NCI-H2171 (cell line): Measurements from ENCODE around the gene KXD1.
"Not testable (repeated sequence)": the region's sequence is repeated elsewhere in the genome, so short reads cannot be mapped to it uniquely, and the experiment has no call there.

Source experiments
- DNase-seq: peaks from one replicate; lab custom pipeline; 2025; lab: John Stamatoyannopoulos, UW

The KXD1 gene, protein sequence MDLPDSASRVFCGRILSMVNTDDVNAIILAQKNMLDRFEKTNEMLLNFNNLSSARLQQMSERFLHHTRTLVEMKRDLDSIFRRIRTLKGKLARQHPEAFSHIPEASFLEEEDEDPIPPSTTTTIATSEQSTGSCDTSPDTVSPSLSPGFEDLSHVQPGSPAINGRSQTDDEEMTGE

DNA sequence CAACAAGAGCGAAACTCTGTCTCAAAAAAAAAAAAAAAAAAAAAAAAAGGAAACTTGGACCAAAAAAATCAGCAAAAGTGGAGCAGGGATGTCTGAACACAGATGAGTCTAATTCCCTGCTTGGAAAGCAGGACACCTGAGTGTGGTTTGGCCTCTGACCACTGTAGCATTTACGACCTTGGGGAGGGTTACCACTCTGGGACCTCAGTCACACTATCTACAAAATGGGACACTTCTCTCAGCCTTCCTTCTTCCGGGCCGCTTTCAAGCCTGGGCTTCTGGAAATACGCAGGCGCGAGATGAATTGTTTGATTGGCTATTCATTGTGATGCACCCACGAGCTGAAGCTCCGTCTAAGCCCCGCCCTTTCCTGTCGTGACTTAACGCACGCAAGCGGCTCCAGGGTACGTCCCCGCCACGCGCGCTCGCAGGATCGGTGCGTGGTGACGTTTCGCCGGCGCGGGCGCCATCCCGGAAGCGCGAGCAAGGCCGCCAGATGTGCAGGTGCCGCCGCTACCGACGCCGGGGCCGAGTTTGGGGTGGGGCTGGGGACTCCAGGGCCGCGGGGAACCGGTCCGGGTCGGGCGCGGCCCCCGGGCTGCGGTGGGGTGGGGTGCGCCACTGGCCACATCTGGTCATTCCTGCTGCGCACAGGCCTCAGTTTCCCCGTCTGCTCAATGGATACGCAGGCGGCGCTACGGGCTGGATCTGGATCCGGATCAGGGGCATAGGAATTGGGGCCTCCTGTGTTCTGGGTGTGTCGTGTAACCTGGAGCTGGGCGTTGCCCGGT lies at the start of gene KXD1:
Gene KXD1 (plus strand): TSS at position 460 of the 791 bp plus-strand sequence. CDS start 4,187 bp downstream, outside the sequence.
- peak; percentile 98 for DNase-seq

DNA sequence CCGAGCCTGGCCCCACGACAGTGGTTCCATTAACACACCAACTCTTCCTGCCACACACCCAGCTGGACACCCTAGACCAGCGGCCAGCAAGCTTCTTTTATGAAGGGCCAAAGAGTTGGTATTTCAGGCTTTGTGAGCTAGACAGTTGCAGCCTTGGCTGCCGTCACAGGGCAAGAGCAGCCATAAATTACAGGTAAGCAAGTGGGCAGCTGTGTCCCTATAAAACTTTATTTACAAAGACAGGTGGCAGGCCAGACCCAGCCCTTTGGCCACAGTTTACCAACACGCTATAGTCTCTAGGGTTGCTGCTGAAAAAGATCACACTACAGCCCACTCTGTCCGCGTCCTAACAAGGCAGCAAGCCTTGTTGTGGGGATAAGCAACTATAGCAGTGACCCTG lies 49.1 kb upstream of the KXD1 start:
- DNase-seq = no peak

DNA sequence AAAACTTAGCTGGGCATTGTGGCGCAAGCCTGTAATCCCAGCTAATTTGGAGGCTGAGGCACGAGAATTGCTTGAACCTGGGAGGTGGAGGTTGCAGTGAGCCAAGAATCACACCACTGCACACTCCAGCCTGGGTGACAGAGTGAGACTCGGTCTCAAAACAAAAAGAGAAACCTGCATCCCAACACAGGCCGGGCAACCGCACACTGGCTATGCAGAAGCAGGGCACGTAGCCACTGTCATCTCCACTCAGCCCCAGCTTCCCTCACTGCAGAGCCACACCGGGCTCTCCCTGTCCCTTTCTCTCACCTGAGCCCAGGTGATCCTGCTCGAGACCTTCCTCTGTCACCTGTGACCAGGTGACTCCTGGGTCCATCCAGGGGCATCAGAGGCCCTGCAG lies 47.5 kb upstream of the KXD1 start:
- no peak for DNase-seq

DNA sequence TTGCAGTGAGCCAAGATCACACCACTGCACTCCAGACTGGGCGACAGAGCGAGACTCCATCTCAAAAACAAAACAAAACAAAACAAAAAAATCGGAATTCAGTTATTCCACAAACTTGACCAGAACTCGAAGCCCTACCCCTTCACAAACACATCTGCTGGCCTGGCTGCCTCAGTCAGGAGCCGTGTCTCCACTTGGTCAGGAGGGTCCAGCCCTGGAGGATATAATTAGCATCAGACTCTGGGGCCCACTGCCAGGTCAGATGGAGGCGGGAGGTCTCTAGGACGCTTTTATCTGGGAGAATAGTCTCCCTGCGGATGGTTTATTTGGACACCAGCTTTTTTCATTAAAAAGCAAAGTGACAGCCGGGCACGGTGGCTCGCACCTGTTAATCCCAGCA lies 43.8 kb upstream of the KXD1 start:
- no peak for DNase-seq

DNA sequence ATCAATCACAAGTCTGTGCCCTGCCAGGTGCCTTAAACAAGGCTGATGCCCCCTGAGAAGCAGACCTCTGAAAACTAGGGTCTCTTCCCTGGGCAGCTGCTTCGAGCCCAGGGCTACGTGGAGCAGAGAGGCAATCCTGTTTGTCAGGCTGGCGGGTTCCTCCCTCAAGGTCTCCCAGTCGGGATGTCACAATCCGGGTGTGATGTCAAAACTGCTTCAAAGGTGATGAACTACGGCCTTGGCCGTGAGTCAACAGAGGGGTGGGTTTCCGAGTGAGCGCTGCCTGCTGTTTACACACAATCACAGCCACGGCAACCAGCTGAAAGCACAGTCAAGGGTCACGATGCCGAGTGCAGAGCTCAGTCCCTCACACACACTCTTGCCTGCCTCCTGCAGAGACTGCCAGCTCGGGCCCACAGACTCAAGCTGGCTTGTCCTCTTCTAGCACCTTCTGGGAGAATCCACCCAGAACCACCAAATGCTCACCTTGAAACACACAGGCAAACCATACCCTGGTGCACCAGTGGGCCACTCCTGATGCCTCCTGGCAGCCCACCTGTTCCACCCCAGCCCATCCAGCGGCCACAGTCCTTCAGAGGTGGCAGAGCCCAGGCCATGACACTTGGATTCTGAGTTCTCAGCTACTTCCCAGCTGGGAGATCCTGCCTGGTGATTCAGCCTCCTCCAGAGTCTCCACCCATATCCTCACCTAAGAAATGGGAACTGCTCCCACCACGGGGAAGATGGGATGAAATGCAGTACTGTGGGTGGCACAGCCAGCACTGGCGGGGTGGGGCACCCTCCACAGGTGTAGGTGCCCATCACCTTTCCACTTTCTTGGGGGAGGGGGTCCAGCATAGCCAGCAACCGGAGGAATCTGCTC lies 42.6 kb upstream of the KXD1 start:
- no peak for DNase-seq

DNA sequence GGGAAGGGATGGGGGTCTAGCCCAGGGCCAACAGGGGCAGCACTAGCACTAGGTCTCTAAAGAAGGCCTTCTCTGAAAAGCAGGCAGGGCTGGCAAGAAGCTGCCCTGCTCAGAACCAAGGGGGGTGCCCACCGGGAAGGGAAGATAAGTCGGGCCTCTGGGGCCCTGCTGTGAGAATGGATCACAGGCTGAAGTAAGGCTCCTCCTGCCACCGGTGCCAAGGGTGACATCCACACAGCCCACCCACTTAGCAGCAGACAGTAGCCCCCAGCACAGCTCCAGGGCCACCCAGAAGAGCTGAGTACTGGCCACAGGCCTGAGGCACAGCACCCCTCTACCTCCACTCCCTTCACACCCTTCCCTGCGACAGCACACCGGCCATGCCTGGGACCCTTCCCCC lies 41.7 kb upstream of the KXD1 start:
- DNase-seq = no peak

DNA sequence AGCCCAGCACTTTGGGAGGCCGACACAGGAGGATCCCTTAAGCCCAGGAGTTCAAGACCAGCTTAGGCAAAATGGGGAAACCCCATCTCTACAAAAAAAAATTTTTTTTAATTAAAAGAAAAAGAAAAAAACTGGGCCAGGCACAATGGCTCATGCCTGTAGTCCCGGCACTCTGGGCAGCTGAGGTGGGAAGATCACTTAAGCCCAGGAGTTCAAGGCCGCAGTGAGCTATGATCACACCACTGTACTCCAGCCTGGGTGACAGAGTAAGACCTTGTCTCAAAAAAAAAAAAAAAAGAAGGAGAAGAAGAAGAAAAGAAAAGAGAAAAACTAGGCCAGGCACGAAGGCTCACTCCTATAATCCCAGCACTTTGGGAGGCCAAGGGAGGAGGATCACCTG lies 40.1 kb upstream of the KXD1 start:
- no peak for DNase-seq

DNA sequence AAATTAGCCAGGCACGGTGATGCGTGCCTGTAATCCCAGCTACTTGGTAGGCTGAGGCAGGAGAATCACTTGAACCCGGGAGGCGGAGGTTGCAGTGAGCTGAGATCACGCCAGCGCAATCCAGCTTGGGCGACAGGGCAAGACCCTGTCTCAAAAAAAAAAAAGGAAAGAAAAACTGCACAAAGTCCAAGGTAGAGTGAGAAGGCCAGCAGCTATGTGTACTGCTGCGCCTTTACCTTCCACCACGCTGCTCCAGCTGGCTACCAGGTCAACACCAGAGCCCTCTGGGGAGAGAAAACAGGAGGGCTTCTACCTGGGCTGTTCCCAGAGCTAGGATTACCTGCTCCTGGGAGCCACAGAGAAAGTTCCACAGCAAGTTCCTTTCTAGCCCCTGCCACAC lies 39.0 kb upstream of the KXD1 start:
- DNase-seq = no peak

DNA sequence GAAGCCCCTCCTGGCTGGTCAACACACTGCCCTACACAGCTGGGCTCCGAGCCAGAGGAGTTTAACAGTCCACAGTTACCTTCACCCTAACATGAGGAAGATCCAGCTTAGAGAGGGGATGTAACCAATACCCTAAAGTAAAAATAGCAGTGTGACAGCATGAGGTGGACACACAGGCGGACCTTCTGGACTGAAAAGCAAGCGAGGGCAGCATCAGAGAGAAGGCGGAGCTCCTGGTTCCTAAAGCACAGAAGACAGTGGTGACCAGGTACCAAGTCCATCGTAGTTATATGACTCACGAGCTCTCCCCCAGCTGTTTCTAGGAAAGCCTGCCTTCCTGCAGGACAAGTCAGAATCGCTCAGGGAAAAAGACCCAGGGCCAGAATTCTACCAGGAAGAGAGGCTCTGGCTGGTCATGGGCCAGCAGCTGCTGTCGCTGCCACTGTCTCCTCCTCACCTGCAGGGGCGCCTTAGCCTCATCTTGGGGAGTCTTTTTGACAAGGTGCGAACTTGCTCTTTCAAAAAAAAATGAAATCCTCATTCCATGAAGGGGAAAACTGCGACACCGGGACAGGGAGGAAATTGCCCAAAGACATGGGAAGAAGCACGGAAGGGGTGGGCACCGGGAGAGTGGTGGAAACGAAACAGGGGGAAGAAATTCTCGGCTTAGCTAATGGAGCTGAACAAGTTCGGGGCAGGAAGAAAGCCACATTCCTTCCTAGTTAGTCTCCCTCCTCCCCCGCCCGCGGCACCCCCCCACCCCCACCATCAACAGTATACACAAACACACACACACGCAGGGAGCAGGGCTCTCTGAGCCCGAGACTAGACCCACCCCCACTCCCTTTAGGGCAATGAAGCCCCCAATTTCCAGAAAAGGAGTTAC lies 37.5 kb upstream of the KXD1 start:
- peak; percentile 52 for DNase-seq

DNA sequence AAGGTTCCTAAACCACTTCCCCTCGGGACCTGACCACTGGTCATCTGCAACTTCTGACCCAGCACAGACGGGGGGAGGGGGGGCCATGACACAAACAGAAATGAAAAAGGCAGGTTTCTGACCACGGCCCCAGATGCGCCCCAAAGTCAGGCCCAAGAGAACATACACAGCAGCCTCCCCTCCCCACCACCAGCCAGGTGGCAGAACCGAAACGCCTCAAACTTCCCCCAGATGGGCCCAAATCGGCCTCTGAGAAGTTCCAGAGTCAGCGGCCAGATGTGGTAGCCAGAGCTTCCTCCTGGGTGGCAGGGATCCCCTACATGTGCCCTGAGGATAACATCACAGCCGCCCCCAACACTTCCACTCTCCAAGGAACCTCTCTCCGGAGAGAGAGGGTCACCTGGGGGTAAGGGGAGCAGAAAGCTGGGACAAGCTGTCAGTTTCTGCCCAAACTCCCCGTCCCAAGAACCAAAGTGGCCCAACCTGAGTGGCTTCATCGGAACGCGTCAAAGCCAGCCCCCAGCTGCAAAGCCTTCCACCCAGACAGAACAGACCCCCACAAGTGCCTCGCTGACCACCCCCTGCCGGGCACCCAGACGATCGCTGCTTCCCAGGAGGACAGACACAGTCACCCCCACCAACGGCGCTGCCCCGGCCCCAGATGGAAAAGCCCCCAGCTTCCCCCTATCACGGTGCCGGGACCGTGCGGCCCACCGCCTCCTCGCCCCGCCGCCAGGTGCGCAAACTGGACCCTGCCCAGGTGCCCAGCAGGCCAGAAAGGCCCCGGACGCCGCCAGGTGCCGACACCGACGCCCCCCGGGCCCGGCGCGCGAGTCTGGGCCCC lies 36.6 kb upstream of the KXD1 start:
- no peak for DNase-seq

DNA sequence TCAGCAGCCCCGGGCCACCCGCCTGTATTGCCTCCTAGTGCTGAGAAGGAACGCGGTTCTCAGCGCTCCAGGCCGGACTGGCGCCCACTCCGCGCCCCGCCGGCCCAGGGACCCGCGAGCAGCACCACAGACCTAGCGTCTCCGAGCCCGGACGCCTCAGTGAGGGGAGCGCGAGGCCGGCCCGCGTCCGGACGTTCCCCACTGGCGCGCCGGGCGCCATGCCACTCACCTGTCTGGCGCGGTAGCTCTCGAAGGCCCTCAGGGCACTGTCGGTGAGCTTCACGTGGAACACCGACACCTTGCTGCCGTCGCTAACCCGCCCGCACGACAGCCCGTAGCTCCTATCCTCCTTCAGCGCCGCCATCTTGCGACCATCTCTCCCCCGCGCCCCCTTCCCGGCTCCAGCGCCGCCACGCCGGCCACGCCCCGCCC lies 36.0 kb upstream of the KXD1 start, which contains the start of gene ELL:
Gene ELL (minus strand): TSS at position 379 of the 432 bp plus-strand sequence. CDS start 15 bp downstream, at position 364.
- DNase-seq = no peak

DNA sequence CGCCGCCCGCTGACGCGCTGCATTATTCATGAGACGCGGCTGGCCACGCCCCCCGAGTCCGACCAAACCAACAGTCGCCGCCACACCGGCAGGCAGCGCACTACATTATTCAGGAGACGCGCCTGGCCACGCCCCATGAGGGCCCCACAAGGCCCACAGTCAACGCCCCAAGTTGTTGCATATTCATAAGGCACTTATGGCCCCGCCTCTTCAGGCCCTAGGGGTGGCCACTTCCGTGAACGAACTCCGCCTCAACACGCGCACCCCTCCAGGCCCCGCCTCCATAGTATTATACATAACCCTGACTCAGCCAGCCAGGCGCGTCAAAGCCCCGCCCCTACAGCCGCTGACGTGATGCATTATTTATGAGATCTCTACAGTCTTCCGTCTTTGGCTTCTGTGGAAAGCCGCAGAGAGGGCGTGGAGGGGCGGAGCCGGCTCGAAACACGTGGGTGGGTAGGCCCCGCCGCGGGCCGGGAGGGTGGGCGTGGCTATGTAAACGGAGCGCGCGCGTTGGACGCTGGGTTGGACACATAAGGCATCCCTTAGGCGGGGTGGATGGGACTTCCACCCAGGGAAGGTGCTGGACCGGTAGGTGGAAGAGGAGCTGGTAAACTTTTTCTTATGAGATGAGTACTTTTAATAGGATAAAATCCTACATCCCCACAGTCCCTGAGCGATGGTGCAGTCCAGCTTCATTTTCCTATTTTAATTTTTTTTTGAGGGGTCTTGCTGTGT lies 35.4 kb upstream of the KXD1 start:
- peak; percentile 100 for DNase-seq

DNA sequence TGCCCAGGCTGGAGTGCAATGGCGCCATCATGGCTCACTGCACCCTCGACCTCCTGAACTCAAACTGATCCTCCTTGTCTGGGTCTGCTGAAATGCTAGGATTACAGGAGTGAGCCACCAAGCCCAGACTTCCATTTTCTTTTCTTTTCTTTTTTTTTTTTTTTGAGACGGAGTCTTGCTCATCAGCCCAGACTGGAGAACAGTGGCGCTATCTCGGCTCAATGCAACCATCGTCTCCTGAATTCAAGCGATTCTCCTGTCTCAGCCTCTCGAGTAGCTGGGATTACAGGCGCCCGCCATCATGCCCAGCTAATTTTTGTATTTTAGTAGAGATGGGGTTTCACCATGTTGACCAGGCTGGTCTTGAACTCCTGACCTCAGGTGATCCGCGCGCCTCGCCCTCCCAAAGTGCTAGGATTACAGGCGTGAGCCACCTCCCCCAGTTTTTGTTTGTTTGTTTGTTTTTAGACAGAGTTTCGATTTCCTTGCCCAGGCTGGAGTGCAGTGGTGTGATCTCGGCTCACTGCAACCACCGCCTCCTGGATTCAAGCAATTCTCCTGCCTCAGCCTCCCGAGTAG lies 34.7 kb upstream of the KXD1 start:
- DNase-seq = not testable (repeated sequence)

DNA sequence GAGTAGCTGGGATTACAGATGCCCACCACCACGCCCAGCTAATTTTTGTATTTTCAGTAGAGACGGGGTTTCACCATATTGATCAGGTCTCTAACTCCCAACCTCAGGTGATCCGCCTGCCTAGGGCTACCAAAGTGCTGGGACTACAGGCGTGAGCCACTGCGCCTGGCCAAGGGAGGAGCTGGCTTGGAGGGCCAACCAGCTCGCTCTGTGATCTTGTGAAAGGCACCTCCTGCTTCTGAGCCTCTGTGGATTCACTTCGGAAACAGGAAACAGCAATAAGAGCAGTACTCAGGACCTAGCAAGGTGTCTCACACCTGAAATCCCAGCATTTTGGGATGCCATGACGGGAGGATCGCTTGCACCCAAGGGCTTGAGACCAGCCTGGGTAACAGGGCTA lies 33.8 kb upstream of the KXD1 start:
- DNase-seq = no peak

DNA sequence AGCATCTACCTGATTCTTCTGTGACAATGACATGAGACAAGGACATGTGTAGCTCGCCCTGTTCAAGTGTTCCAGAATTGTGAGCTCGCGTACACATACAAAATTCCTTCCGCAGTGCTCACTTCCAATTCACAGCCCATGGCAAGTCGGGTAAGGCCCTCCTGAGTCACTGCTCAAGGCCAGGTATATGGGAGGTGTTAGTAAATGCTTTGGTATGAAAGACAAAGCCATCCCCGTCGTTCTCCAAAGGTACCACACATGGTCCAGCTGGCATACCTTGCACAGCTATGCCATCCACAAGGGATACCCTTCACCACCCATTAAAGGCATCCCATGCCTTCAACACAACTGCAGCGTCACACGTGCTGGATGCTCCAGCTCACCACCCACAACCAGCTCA lies 31.4 kb upstream of the KXD1 start:
- no peak for DNase-seq

DNA sequence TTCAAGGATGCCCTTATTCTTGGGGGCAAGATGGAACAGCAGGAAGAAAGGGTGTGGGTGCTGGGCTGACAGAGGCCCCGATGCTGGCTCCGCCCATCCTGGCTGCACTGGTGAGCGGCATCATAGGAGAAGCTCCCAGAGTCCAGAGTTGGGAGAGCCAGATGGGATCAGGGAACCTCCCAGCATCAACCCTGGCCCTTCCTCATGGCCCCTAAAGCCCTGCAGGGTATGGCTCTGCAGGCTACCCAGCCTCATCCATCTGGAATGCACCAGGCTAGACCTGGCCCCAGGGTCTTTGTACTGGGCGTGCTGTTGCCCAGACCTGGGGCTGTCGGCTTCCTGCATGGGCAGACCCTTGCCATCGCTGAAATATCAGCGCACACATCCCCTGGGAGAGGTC lies 27.9 kb upstream of the KXD1 start:
- DNase-seq = peak; percentile 50

DNA sequence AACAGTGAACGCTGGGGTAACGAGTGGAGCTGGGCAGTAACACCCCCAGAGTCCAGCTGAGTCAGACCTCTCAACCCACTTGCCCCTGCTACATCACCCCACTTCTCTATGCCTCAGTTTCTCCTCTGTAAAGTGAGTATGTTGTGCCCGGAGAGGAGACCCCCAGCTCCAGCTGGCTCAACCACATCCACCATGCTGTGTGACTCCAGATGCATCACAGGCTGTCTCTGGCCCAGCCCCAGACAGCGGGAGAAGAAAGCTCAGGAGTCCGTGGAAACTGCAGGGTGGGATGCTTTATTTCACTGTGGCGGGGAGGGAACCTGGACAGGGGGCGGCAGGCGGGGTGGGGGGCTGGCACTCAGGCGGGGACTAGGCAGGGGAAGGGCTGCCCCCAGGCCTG lies 26.2 kb upstream of the KXD1 start:
- no peak for DNase-seq

DNA sequence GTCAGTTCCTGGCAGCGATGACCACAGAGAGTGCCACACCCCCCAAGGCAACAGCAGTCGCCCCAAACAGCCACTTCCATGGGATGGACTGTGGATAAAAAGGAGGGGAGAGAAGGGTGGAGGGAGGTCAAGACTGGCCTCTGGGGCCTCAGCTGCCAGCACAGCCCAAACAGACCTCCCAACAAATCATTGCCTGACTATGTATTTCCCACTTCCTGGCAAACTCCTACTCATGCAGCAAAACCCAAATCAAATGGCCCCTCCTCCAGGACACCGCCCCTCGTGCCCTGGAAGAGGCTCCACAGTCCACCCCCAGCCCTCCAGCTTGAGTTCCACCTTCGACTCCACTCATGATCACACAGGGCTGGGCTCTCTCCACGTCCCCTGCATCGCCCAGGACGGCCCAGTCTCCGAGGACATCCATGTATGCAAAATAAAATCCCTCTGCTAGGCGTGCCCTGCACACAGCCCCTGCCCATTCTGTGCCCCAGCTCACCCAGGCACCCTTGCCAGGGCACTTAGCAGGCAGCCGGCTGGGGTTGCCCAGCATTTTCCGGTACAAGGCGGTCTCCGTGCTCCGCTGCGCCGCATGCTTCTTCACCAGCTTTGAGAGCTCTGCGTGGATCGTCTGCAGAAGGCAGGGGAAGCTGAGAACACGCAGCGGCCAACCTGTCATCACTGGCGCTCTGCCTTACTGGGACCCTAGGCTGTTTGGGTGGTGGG lies 25.3 kb upstream of the KXD1 start:
- no peak for DNase-seq

DNA sequence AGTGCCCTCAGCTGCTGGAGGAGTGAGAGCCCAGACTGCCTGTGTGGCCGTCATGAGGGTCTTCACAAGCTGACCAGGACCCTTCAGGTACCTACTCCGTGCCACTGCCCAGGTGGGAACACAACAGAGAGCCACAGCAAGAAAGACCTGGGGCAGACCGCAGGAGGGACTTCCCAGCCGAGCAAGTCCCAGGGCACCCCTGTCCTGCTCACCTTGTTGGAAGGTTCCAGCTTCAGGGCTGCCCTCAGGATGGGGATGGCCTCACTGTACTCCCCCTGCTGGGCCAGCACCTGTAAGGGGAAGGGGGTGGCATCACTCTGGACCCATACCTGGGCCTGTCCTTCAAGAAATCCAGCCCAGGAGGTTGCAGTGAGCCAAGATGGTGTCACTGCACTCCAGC lies 24.6 kb upstream of the KXD1 start:
- DNase-seq = no peak
